Measurements from ENCODE around the gene IL1RAPL1. TPM values are rescaled to one million over a fixed set of nuclear protein-coding genes. Genes with fewer than 3 reads are reported as not detected.

IL1RAPL1 gene
- total and polyA plus RNA-seq, 9 of the 15 experiments (the other 6 are each of a cell fraction or from before 2014, with no cell fraction given) = 0.04 to 0.07 (median 0.04) TPM; not detected in 6

DNA sequence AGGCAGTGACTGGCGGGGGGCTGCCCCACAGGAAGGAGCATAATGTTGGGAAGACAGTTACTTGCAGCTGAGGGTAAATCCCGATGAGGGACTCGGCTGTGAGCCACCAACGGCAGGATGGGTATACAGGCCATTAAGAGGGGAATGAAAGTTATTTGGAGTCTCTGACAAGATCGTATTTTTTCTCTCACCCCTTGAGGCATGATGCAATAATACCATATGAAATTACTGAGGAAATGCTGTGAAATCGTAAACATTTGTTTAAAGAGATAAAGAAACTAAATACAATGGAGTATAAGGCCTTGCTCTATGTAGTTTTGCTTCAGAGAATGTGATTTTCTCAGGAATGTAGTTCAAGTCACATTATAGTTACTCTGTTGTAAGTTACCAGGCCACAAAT lies 12.7 kb downstream of the IL1RAPL1 start (continued):
- TF ChIP-seq COPS2 (conservative IDR thresholded peaks at IDR 0.05) = no peak
- TF ChIP-seq BMI1 (IDR thresholded peaks at IDR 0.05; ENCODE audit: low read length) = no peak
- TF ChIP-seq, protein P1, sequence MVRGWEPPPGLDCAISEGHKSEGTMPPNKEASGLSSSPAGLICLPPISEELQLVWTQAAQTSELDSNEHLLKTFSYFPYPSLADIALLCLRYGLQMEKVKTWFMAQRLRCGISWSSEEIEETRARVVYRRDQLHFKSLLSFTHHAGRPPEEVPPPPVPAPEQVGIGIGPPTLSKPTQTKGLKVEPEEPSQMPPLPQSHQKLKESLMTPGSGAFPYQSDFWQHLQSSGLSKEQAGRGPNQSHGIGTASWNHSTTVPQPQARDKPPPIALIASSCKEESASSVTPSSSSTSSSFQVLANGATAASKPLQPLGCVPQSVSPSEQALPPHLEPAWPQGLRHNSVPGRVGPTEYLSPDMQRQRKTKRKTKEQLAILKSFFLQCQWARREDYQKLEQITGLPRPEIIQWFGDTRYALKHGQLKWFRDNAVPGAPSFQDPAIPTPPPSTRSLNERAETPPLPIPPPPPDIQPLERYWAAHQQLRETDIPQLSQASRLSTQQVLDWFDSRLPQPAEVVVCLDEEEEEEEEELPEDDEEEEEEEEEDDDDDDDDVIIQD (CRISPR knock-in tag; IDR thresholded peaks at IDR 0.05) = no peak

DNA sequence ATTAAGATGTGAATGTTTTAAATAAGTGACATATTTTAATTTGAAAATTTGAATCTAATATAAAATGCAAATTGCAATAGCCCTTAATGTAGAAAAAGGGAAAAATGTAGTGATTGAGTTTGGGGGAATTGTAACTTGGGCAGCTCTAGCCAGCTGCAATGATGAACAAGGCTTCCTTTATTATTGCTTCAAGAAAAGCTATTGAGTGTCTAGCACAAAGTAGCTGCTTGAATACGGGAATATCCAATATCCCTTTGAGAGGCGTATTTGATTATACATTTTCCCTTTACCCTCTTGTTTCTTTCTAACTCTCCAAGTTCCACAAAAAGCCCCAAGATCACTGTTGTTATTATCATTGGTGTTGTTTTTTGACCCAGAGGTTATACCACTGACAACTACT lies 21.8 kb downstream of the IL1RAPL1 start:
- ChIA-PET CTCF (ENCODE audit: low intra/inter-chr PET ratio) (no interaction called here), POLR2A (no interaction called here)
- H4K20me1 ChIP-seq (replicated peaks; ENCODE audit: control insufficient read depth, insufficient read depth, low read length) = no peaks in the 10 kb centered on the region
- H3K4me1 ChIP-seq (replicated peaks in 1 of 2; ENCODE audit: control insufficient read depth in 2 of 2, insufficient read depth in 2 of 2, low read length in 2 of 2) = no peaks in the 10 kb centered on the region
- no peaks in the 10 kb centered on the region for H3K79me2 ChIP-seq (ENCODE audit: control insufficient read depth, insufficient read depth, low read length)
- no peak overlapping the region for H3K4me2 ChIP-seq (ENCODE audit: insufficient read depth, low read length)
- no peaks in the 10 kb centered on the region for H3K9me1 ChIP-seq (ENCODE audit: control insufficient read depth, insufficient read depth, low read length)
- no peak overlapping the region for H2AFZ ChIP-seq (ENCODE audit: low read depth, low read length)
- H3K9me3 ChIP-seq (replicated peaks; ENCODE audit: control insufficient read depth, insufficient read depth, low read depth, low read length) = no peaks in the 10 kb centered on the region
- H3K4me3 ChIP-seq = no peak overlapping the region
- in situ Hi-C loops (cut with MboI) = no loop called here
- DNase-seq (ENCODE audit: extremely low read depth in 1 of 4, low spot score in 3 of 4) = no peak
- H3K27ac ChIP-seq (ENCODE audit: extremely low read depth, low read depth, low read length) = no peak overlapping the region
- no peak for ATAC-seq
- WGBS (ENCODE audit: insufficient coverage, low coverage, missing lambda C conversion rate) = 3% methylated on average over 2 of the region's 2 CpGs
- intact Hi-C loops (cut with micrococcal nuclease) = no loop called here
- no peaks in the 10 kb centered on the region for H3K27me3 ChIP-seq (ENCODE audit: control insufficient read depth in 2 of 2, insufficient read depth in 2 of 2, low read length in 2 of 2)
- no peak overlapping the region for H3K9ac ChIP-seq (ENCODE audit: insufficient read depth in 1 of 2, low read depth in 2 of 2, low read length in 2 of 2)
- FAIRE-seq = no peak
- no peak for TF ChIP-seq FOXP1 (CRISPR knock-in tag; IDR thresholded peaks at IDR 0.05)
- TF ChIP-seq, protein P2, sequence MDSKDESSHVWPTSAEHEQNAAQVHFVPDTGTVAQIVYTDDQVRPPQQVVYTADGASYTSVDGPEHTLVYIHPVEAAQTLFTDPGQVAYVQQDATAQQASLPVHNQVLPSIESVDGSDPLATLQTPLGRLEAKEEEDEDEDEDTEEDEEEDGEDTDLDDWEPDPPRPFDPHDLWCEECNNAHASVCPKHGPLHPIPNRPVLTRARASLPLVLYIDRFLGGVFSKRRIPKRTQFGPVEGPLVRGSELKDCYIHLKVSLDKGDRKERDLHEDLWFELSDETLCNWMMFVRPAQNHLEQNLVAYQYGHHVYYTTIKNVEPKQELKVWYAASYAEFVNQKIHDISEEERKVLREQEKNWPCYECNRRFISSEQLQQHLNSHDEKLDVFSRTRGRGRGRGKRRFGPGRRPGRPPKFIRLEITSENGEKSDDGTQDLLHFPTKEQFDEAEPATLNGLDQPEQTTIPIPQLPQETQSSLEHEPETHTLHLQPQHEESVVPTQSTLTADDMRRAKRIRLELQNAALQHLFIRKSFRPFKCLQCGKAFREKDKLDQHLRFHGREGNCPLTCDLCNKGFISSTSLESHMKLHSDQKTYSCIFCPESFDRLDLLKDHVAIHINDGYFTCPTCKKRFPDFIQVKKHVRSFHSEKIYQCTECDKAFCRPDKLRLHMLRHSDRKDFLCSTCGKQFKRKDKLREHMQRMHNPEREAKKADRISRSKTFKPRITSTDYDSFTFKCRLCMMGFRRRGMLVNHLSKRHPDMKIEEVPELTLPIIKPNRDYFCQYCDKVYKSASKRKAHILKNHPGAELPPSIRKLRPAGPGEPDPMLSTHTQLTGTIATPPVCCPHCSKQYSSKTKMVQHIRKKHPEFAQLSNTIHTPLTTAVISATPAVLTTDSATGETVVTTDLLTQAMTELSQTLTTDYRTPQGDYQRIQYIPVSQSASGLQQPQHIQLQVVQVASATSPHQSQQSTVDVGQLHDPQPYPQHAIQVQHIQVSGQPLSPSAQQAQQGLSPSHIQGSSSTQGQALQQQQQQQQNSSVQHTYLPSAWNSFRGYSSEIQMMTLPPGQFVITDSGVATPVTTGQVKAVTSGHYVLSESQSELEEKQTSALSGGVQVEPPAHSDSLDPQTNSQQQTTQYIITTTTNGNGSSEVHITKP (IDR thresholded peaks at IDR 0.05; ENCODE audit: partially characterized antibody) = no peak
- no peak for TF ChIP-seq C11orf30 (IDR thresholded peaks at IDR 0.05; ENCODE audit: low read depth)
- TF ChIP-seq RBM34 (IDR thresholded peaks at IDR 0.05; ENCODE audit: borderline replicate concordance, insufficient read depth, low read length) = no peak
- no TSS peak for BruUV-seq (replicated peaks)
- no peaks in the 10 kb centered on the region for H3K36me3 ChIP-seq (ENCODE audit: control insufficient read depth, insufficient read depth, low read length)

Data from K562 (cell line).